ENCODE measurements around the gene LHFPL2. TPM values are rescaled to one million over a fixed set of nuclear protein-coding genes. Genes with fewer than 3 reads are reported as not detected.
A peak's percentile ranks its signal among the peaks of the same experiment; 100 is the strongest.
"Not testable (repeated sequence)": the region's sequence is repeated elsewhere in the genome, so short reads cannot be mapped to it uniquely, and the experiment has no call there.

The LHFPL2 gene, protein sequence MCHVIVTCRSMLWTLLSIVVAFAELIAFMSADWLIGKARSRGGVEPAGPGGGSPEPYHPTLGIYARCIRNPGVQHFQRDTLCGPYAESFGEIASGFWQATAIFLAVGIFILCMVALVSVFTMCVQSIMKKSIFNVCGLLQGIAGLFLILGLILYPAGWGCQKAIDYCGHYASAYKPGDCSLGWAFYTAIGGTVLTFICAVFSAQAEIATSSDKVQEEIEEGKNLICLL
- polyA plus RNA-seq (ENCODE audit: insufficient read length in 4 of 4): 10 to 100 TPM; 48.9 to 52.1 (median 50.1) TPM

DNA sequence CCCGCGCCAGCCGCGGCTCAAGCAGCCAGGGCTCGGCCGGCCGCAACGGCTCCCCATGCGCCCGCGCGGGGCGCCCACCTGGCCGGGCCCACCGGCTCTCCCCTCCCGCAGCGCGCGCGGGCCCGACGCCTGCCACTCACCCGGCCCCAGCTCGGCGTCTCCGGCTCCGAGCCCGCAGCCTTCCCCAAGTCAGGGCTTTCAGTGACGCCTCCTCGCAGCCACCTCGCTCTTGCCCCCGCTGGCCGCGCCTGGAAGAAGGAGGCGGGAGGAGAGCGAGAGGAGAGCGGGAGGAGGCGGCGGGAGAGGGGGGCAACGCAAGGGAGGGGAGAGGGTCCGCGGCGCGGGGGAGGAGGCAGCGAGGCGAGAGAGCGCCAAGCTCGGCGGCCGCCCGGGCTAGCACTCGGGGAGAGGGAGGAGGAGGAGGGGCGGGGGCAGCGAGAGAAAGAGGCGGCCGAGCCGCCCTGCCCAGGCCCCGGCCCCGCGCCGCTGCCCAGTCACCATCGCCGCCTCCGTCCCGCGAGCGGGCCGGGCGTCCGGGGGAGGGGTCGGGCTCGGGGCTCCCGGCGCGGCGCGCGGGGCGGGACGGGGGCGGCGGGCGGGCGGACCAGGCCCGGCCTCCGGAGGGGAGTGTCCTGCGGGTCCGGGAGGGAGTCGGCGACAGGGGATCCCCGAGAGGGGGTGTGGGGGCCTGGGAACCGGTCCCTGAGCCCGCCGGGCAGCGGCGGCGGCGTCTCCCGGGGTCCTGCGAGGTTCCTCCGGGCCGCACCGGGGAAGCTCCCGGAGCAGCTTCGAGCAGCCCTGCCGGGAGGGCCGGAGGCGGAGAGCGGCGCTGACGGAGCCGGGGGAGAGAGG lies at the start of gene LHFPL2:
Gene LHFPL2 (minus strand): TSS at position 414 of the 852 bp plus-strand sequence. CDS start 138,559 bp downstream, outside the sequence.
- peak in 3 of 4 donors; percentile 70 to 77 (median 73) for DNase-seq (ENCODE audit: low read depth in 4 of 4, low spot score in 2 of 4)

DNA sequence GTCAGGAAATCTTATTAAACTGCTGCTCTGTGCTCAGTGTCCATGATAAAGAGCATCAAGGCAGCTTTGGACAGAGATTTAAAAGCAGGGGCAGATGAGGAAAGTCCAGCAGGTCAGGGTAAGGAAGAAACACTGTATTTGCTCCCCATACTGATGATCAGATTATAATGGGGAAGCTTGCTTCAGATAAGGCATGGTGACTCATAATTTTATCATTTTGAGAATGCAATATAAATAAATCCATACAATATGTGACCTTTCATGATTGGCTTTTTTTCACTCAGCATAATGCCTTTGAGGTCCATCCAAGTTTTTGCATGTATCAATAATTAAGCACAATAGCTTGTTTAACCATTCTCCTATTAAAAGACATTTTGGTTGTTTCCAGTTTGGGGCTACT lies 48.1 kb upstream of the LHFPL2 start:
- no peak for DNase-seq (ENCODE audit: low read depth in 4 of 4, low spot score in 2 of 4)

DNA sequence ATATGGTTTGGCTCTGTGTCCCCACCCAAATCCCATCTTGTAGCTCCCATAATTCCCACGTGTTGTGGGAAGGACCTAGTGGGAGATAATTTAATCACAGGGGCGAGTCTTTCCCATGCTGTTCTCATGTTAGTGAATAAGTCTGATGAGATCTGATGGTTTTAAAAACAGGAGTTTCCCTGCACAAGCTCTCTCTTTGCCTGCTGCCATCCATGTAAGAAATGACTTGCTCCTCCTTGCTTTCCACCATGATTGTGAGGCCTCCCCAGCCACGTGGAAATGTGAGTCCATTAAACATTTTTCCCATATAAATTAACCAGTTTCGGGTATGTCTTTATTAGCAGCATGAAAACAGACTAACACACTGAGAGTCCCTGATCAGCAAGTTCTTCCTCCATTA lies 47.5 kb upstream of the LHFPL2 start:
- DNase-seq (ENCODE audit: low read depth in 4 of 4, low spot score in 2 of 4): not testable (repeated sequence)

DNA sequence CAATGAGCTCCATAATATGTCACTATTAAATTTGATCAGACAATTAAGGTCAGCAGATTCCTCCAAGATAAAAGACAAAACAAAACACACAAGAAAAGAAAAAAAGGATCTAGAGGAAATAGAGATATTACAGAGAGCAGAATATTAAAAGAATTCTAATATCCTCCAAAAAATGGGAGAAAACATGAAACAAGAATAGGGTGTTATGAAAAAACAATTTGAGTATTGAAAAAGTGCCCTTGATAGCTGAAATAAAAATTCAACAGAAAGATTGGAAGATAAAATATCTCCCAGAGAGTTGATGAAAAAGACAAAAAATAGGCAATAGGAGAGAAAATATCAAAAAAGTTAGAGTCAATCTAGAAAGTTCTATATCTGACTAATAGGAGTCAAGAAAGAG lies 44.8 kb upstream of the LHFPL2 start:
- no peak for DNase-seq (ENCODE audit: low read depth in 4 of 4, low spot score in 2 of 4)

DNA sequence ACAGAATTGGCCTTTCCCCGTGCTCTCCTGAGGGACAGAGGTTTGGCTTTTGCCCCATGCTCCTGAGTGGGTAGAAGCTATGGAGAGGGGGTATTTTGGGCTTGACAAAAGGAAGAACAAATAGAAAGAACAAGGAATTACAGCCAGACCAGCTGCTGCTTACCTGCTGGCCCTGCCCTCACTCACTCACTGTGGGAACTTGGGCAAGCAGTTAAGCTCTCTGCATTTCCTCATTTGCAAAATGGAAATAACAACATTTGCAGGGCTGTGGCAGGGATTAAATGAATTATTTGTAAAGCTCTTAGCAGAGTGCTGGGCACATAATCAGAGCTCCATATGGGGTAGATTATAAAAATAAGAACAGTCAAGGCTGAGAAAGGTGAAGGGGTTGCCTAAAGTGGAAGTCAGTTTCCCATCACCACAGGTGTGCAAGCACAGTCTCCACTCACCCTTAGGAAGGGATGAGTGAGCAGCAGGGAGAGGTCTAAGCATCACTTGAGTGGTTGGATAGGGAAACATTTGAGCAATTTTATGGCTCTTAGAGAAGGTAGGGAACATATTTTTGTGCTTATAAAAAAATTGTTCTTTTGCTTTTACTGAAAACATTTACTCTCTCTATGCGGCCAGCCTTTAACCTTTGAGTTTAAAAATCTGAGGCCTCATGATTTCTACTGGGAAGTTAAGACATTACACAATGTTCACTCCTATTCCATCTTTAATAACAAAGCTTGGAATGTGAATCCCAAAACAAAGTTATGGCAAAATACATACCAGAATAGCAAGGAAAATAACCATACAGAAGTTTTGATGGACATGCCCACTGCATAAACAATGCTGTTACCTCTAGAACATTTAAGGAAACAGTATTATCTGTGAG lies 42.8 kb upstream of the LHFPL2 start:
- DNase-seq (ENCODE audit: low read depth in 4 of 4, low spot score in 2 of 4): no peak

DNA sequence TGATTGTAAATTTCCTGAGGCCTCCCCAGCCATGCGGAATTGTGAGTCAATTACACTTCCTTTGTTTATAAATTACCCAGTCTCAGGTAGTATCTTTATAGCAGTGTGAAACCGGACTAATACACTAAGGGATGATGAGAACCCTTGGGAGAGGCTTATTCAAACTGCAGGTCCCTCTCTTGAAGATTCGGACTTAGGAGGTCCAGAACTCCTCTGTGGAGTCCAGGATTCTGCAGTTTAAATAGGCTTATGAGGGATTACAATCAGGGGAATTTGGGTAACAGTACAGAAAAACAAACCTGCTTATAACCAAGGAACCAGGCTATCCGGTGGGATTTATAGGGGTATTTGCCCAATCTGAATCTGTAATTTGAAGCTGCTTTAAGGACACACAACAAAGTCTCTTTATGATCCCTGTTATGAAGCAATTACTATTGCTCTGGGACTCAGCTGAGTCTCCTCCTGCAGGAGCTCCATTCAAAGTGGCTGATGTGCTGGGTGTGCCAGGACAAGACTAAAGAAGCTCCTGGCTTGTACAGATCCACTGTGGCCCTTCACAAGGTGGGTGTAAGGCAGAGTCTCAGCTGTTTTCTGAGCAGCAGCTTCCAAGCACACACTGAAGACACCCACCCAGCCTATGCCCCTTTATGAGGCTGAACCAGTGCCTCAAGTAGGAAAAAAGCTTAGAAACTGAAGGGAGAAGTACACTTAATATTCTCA lies 41.8 kb upstream of the LHFPL2 start:
- DNase-seq (ENCODE audit: low read depth in 4 of 4, low spot score in 2 of 4): no peak

DNA sequence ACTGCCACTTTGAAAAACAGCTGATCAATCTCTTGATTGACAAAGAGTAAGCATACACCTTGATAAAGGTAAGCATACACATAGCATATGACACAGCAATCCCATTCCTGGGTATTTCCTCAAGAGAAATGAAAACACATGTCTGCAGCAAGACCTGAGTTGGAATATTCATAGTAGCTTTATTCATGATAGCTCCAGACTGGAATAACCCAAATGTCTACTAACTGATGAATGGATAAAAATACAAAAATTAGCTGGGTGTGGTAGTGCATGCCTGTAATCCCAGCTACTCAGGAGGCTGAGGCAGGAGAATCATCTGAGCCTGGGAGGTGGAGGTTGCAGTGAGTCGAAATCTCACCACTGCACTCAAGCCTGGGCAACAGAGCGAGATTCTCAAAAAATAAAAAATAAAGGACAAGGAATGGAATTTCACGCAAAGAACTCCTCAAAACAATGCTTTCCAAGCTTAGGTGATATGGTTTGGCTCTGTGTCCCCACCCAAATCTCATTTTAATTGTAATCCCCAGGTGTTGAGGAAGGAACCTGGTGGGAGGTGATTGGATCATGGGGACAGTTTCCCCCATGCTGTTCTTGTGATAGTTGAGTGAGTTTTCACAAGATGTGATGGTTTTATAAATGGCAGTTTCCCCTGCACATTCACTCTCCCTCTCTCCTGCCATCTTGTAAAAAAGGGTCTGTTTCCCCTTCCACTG lies 41.1 kb upstream of the LHFPL2 start:
- DNase-seq (ENCODE audit: low read depth in 4 of 4, low spot score in 2 of 4): no peak

DNA sequence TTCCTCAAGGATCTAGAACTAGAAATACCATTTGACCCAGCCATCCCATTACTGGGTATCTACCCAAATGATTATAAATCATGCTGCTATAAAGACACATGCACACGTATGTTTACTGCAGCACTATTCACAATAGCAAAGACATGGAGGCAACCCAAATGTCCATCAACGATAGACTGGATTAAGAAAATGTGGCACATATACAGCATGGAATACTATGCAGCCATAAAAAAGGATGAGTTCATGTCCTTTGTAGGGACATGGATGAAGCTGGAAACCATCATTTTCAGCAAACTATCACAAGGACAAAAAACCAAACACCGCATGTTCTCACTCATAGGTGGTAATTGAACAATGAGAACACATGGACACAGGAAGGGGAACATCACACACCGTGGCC lies 38.9 kb upstream of the LHFPL2 start:
- DNase-seq (ENCODE audit: low read depth in 4 of 4, low spot score in 2 of 4): not testable (repeated sequence)

DNA sequence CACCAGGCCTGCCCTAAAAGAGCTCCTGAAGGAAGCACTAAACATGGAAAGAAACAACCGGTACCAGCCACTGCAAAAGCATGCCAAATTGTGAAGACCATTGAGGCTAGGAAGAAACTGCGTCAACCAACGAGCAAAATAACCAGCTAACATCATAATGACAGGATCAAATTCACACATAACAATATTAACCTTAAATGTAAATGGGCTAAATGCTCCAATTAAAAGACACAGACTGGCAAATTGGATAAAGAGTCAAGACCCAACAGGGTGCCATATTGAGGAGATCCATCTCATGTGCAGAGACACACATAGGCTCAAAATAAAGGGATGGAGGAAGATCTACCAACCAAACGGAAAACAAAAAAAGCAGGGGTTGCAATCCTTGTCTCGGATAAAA lies 35.3 kb upstream of the LHFPL2 start:
- not testable (repeated sequence) for DNase-seq (ENCODE audit: low read depth in 4 of 4, low spot score in 2 of 4)

DNA sequence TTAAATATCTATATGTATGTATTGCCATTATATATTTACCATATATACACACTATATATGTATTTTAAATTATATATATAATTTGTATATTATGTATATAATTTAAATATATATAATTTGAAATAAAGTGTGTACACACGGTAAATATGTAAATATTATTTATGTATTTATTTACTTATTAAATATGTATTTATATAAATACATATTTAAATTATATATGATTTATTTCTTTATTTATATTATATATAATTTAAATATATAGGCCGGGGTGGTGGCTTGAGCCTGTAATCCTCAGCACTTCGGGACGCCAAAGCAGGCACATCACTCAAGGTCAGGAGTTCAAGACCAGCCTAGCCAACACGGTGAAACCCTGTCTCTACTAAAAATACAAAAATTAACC lies 31.3 kb upstream of the LHFPL2 start:
- DNase-seq (ENCODE audit: low read depth in 4 of 4, low spot score in 2 of 4): no peak

DNA sequence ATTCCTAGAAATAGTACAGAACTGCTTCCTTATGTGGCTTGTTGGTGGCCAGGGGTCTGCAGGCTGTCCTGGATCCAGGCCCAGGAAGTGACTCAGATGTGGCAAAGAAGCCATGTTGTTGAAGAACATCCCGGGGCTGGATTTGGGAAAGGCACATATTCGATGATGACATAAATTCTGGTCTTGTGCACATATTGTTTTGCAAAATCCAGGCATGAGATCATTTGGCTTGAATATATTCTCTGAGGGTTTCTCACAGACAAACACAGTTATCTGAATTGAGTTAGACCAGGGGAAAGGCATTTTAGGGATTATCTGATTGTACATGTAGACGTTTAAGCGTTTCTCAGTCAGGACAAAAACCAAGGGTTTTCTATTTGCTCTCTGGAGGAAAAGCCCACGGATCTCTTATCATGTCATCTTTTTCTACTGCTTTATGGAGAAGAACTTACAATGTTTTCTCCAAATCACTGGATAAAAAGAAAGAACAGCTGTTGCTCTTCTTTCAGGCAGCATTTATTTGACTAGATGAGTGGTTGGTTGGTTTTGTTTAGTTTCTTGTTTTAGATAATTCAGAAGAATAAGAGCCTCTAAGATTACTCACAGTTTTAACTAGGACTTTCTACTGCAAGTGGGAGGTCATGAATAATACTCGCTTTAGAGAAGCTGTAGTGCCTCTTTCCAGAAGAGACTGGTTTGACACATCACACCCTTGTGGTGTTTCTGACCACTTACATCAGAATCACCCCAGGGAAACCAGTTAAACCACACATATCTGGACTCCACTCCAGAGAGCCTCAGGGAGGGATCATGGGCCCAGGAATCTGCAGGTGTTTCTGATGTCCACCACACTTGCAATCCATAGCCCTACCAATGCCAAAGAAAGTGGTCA lies 29.5 kb upstream of the LHFPL2 start:
- no peak for DNase-seq (ENCODE audit: low read depth in 4 of 4, low spot score in 2 of 4)

DNA sequence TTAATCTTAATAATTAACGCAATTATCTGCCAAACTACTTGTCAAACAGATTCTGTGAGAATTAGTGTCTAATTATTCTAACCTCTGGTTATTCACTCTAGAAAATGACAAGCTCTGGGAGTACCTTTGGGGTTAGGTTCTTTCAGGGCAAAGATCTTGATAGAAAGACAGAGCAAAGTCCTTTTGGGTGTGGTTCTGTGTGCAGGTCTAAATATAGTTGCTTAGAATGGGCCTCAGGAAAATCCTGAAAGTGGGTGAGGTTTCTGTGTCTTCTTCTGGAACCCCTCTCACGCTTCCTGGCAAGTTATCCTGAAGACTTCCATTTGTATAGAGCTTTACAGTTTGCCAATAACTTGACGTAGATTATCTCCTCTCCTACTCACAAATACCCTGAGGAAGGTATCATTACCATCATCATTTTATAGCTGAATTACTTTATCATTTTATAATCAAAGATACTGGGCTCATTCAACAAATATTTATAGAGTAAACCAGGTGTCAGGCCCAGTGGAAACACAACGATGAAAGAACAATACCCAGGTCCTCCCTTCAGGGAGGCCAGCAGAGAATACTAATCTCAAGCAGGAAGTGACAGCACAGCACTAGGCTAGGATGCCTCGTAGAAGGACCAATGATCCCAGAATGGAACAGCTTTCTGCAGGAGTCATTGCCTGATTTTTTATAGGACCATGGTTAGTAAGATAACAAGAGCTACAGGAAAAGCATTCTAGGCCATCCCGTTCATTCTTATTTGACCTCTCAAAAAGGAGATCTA lies 27.6 kb upstream of the LHFPL2 start:
- no peak for DNase-seq (ENCODE audit: low read depth in 4 of 4, low spot score in 2 of 4)

DNA sequence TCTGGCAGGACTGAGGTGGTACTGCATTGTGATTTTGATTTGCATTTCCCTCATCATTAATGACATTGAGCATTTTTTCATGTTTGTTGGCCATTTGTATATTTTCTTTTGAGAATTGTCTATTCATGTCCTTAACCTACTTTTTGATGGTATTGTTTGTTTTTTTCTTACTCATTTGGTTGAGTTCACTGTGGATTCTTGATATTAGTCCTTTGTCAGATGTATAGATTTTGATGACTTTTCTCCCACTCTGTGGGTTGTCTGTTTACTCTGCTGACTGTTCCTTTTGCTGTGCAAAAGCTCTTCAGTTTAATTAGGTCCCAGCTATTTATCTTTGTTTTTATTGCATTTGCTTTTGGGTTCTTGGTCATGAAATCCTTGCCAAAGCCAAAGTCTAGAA lies 25.3 kb upstream of the LHFPL2 start:
- DNase-seq (ENCODE audit: low read depth in 4 of 4, low spot score in 2 of 4): not testable (repeated sequence)

DNA sequence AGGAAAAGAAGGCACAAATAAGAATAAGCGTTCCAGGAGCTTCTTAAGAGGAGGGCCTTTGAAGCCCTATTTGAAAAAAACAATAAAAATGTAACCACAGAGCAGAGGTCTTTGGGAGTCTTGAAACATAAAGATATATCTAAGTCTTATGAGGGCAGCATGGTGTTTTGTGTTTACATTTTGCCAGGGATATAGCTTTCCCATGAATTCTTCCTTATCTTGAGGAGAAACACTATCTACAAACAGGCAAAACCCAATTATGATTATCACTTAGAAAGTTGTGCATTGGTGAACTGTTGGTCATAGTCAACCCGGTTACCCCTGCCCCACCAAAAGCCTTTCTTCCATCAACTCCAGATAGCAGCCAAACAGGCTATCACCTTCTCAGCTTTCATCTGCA lies 23.6 kb upstream of the LHFPL2 start:
- no peak for DNase-seq (ENCODE audit: low read depth in 4 of 4, low spot score in 2 of 4)

DNA sequence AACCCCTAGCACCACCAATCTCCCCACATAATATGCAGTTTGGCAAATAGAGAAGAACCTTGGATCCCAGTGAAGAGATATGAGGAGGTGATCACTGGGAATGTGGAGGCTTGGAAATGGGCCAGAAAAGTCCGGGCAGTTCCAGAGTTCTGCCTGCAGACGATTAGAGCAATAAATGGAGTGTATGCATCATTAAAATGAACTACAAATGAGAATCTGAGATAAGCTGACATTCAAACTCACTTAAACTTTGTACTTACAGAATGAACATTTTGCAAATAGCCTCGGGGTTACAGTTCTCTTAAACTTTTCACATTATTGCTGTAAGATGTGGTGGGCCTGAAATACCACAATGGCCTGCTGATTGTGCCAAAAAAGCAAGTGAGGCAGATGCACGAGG lies 23.0 kb upstream of the LHFPL2 start:
- no peak for DNase-seq (ENCODE audit: low read depth in 4 of 4, low spot score in 2 of 4)

DNA sequence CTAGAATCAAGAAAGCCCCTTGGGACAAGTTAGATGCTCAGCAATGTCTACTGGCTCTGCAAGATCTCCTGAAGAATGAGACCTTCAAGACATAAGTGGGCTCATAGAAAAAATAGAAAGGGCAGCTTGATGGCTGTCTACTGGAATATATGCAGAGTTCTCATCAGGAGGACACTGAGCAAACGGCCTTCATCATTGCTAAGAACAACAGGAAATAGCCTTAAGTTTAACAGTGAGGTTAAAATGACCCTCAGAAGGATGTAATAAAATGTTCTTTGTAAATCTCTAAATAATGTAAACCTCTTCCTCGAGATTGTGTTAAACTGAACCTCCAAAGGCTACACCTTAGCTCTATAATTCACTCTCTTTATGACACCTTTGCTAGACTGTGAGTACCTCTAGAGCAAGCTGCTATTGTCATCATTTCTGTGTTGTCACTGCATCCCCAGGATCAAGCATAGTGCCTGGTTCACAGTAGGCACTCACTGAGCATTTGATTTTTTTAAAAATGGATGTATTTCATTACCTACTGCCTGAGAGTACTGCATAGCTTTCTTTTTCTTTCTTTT lies 22.2 kb upstream of the LHFPL2 start:
- no peak for DNase-seq (ENCODE audit: low read depth in 4 of 4, low spot score in 2 of 4)

DNA sequence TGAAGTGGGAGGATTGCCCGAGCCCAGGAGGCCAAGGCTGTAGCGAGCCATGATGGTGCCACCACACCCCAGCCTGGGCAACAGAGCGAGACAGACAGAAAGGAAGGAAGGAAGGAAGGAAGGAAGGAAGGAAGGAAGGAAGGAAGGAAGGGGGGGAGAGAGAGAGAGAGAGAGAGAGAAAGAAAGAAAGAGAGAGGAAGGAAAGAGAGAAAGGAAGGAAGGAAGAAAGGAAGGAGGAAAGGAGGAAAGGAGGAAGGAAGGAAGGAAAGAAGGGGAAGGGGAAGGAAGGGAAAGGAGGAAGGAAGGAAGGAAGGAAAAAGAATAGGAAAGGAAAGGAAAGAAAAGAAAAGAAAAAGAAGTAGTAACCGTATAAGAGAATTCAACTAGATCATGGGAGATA lies 20.8 kb upstream of the LHFPL2 start:
- DNase-seq (ENCODE audit: low read depth in 4 of 4, low spot score in 2 of 4): no peak
